Upper lobe of left lung (tissue), 4 donors: ENCODE data around the gene IGF2BP3.
A peak's percentile ranks its signal among the peaks of the same experiment; 100 is the strongest.

Source experiments
- CTCF ChIP-seq, 6 experiments: fragments of 450-650 bp in 4 of 6; fragments of 200-600 bp in 2 of 6; sonication (generic) in 2 of 6; IDR thresholded peaks; one replicate each; pipeline ENCODE4 v1.5.1; 2016 to 2019; ENCODE audit warnings: antibody characterized with exemption in 6 of 6
- EP300 ChIP-seq, 4 donors: sonication (generic); formaldehyde crosslinking; IDR thresholded peaks; one replicate each; pipeline ENCODE4 v1.5.1; 2017; ENCODE audit warnings: antibody characterized with exemption in 4 of 4, control low read depth in 2 of 4
- POLR2A ChIP-seq, 4 donors: fragments of 450-650 bp; IDR thresholded peaks; one replicate each; pipeline ENCODE4 v1.5.1; 2016 to 2017; ENCODE audit warnings: antibody characterized with exemption in 4 of 4, mild to moderate bottlenecking in 2 of 4
- POLR2AphosphoS5 ChIP-seq, 2 donors: sonication (generic); formaldehyde crosslinking; IDR thresholded peaks; one replicate each; pipeline ENCODE4 v1.5.1; 2017; ENCODE audit warnings: antibody characterized with exemption in 2 of 2

- no peak for TF ChIP-seq POLR2A (IDR thresholded peaks at IDR 0.05)
- no peak for TF ChIP-seq EP300 (IDR thresholded peaks at IDR 0.05)
- peak in 1 of 2 donors; percentile 57 for TF ChIP-seq POLR2AphosphoS5 (IDR thresholded peaks at IDR 0.05)
- no peak for TF ChIP-seq CTCF (IDR thresholded peaks at IDR 0.05)
These were observed 135.7 kb downstream of the IGF2BP3 start for GRCh38 chr7:23334482-23335056.
